ENCODE data around the gene CCHCR1. TPM values are rescaled to one million over a fixed set of nuclear protein-coding genes. Genes with fewer than 3 reads are reported as not detected.
A peak's percentile ranks its signal among the peaks of the same experiment; 100 is the strongest.

The CCHCR1 gene
- total and polyA plus RNA-seq, 9 of the 15 experiments (the other 6 are each of a cell fraction or from before 2014, with no cell fraction given) = 1.2 to 47.3 (median 32.0) TPM

DNA sequence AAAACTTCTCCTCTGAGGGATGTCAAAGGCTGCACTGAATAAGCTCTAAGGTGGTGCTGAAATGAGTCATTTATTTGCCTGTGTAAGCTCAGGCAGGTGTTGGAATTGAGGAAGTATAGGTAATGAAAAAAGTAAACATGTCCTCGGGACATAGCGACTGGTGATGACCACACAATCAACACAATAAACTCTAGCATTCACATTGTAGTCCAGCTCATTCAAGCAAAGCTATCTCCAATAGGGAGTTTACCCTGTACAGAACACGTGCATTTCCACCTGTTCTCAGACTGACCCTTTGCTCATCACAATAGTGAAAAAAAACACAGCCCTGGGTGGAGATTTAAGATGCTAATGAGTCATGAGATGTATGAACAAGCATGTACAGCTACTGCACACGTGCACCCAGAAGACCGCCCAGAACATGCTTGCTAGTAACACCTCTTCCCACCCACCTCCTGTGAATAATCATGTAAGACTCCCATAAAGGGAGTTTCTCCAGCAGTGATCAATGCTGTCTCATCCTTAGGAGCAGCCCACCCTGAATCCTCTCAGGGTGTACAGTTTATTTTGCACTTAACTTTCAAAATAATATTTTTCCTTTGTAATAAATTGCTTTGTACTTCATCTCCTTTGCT, 45.9 kb upstream of the CCHCR1 start (continued):
- TF ChIP-seq FIP1L1 (IDR thresholded peaks at IDR 0.05; ENCODE audit: low read depth, low read length, poor library complexity, severe bottlenecking) (no peak), THRAP3 (IDR thresholded peaks at IDR 0.05; ENCODE audit: borderline replicate concordance) (no peak), ARID1B (IDR thresholded peaks at IDR 0.05) (no peak), SLC30A9 (CRISPR knock-in tag; IDR thresholded peaks at IDR 0.05) (no peak), ZNF12 (CRISPR knock-in tag; IDR thresholded peaks at IDR 0.05) (no peak), PHF21A (IDR thresholded peaks at IDR 0.05; ENCODE audit: borderline replicate concordance, low read depth) (no peak), POLR2A (conservative IDR thresholded peaks at IDR 0.05) (peak; percentile 47; the same call in 1 of the 2 replicates), ZNF778 (CRISPR knock-in tag; IDR thresholded peaks at IDR 0.05) (0 out of 2 replicates have a peak, but pooled peaks have one; percentile 30), DMBX1 (CRISPR knock-in tag; IDR thresholded peaks at IDR 0.05; ENCODE audit: borderline replicate concordance) (no peak)
- TF ChIP-seq, protein P1, sequence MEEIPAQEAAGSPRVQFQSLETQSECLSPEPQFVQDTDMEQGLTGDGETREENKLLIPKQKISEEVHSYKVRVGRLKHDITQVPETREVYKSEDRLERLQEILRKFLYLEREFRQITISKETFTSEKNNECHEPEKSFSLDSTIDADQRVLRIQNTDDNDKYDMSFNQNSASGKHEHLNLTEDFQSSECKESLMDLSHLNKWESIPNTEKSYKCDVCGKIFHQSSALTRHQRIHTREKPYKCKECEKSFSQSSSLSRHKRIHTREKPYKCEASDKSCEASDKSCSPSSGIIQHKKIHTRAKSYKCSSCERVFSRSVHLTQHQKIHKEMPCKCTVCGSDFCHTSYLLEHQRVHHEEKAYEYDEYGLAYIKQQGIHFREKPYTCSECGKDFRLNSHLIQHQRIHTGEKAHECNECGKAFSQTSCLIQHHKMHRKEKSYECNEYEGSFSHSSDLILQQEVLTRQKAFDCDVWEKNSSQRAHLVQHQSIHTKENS (CRISPR knock-in tag; IDR thresholded peaks at IDR 0.05) = no peak
